ENCODE results near the gene STXBP4.

Gene STXBP4

DNA sequence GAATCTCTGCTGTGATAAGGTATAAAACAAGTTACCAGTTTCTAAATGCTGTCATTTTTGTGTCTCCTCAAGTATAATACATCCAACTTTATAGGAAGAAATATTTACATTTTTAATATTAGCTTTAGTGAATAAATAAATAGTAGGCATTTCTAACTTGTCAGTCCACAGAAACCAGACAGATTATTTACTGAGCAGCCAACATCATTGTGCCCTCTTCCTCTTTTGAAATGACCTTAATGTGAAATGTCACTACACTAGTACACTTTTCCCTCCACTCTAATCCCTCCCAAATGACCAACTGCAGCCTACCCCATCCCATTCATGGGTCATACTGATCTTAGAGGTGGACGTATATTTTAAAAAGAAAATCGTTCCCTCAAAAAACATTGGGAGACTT is 9.2 kb downstream of the STXBP4 start:
- TF ChIP-seq CTCF (IDR thresholded peaks at IDR 0.05; ENCODE audit: insufficient read depth, low read depth, low read length, missing control alignments), result no peak
- H3K4me3 ChIP-seq (ENCODE audit: low read depth, low read length), result no peak overlapping the region
- DNase-seq (ENCODE audit: low read depth), result no peak

GRCh38 chr17:54979657-54980056 is 11.1 kb downstream of the STXBP4 start:
- TF ChIP-seq CTCF (IDR thresholded peaks at IDR 0.05; ENCODE audit: insufficient read depth, low read depth, low read length, missing control alignments), result no peak
- no peak for DNase-seq (ENCODE audit: low read depth)
- H3K4me3 ChIP-seq (ENCODE audit: low read depth, low read length), result no peak overlapping the region

GRCh38 chr17:54980375-54980774 is 11.8 kb downstream of the STXBP4 start:
- no peak for DNase-seq (ENCODE audit: low read depth)
- no peak overlapping the region for H3K4me3 ChIP-seq (ENCODE audit: low read depth, low read length)
- no peak for TF ChIP-seq CTCF (IDR thresholded peaks at IDR 0.05; ENCODE audit: insufficient read depth, low read depth, low read length, missing control alignments)

DNA sequence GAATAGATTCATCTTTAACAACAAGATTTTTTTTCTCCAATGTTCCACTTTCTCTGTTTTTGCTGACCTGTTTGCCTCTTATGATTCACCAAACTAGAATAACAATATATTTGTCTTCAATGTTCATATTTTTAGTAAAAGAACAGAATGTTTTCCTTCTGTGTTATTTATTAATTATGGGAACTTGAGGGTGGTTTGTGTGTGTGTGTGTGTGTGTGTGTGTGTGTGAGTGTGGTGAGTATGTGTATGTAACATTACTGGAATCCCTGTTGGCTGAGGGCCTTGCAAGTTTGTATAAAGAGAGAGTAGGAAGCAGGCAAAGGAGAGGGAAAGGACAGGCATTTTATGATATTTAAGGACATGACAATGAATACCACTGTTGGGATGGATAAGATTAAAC is 13.8 kb downstream of the STXBP4 start:
- DNase-seq (ENCODE audit: low read depth), result no peak
- TF ChIP-seq CTCF (IDR thresholded peaks at IDR 0.05; ENCODE audit: insufficient read depth, low read depth, low read length, missing control alignments), result no peak
- no peak overlapping the region for H3K4me3 ChIP-seq (ENCODE audit: low read depth, low read length)

- H3K4me3 ChIP-seq (ENCODE audit: low read depth, low read length), result no peak overlapping the region
- DNase-seq (ENCODE audit: low read depth), result peak; percentile 17
- no peak for TF ChIP-seq CTCF (IDR thresholded peaks at IDR 0.05; ENCODE audit: insufficient read depth, low read depth, low read length, missing control alignments)
Observed at GRCh38 chr17:54983260-54983659, 14.7 kb downstream of the STXBP4 start.

GRCh38 chr17:54985476-54985875 is 16.9 kb downstream of the STXBP4 start:
- no peak overlapping the region for H3K4me3 ChIP-seq (ENCODE audit: low read depth, low read length)
- TF ChIP-seq CTCF (IDR thresholded peaks at IDR 0.05; ENCODE audit: insufficient read depth, low read depth, low read length, missing control alignments), result no peak
- DNase-seq (ENCODE audit: low read depth), result no peak

DNA sequence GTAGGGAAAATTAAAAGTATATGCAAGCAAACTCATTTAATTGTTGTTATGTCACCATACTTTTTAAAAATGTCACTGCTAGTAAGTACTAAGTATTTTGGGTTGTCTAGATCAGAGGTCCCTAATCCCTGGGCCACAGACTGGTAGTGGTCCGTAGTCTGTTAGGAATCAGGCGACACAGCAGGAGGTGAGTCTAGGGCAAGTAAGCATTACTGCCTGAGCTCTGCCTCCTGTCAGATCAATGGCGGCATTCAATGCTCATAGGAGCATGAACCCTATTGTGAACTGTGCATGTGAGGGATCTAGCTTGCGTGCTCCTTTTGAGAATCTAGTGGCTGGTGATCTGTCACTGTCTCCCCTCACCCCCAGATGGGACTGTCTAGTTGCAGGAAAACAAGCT is 21.6 kb downstream of the STXBP4 start:
- no peak for DNase-seq (ENCODE audit: low read depth)
- no peak for TF ChIP-seq CTCF (IDR thresholded peaks at IDR 0.05; ENCODE audit: insufficient read depth, low read depth, low read length, missing control alignments)
- H3K4me3 ChIP-seq (ENCODE audit: low read depth, low read length), result no peak overlapping the region
